ENCODE data around the gene CDH6.

The CDH6 gene

GRCh38 chr5:31158686-31159085 lies 34.8 kb upstream of the CDH6 start:
- no peak overlapping the region for H3K4me3 ChIP-seq (ENCODE audit: low read depth, low read length)
- no peak for TF ChIP-seq CTCF (conservative IDR thresholded peaks at IDR 0.05; ENCODE audit: low read depth, low read length)
- DNase-seq (ENCODE audit: low read depth): no peak

- H3K4me3 ChIP-seq (ENCODE audit: low read depth, low read length): peak overlapping the region; percentile 30
- DNase-seq (ENCODE audit: low read depth): peak; percentile 43
- no peak for TF ChIP-seq CTCF (conservative IDR thresholded peaks at IDR 0.05; ENCODE audit: low read depth, low read length)
These were observed 31.7 kb upstream of the CDH6 start for GRCh38 chr5:31161781-31162181.

GRCh38 chr5:31165729-31166128 lies 27.8 kb upstream of the CDH6 start:
- H3K4me3 ChIP-seq (ENCODE audit: low read depth, low read length): no peak overlapping the region
- no peak for DNase-seq (ENCODE audit: low read depth)
- TF ChIP-seq CTCF (conservative IDR thresholded peaks at IDR 0.05; ENCODE audit: low read depth, low read length): no peak

GRCh38 chr5:31169379-31169778 lies 24.1 kb upstream of the CDH6 start:
- no peak overlapping the region for H3K4me3 ChIP-seq (ENCODE audit: low read depth, low read length)
- TF ChIP-seq CTCF (conservative IDR thresholded peaks at IDR 0.05; ENCODE audit: low read depth, low read length): no peak
- DNase-seq (ENCODE audit: low read depth): no peak

- no peak for TF ChIP-seq CTCF (conservative IDR thresholded peaks at IDR 0.05; ENCODE audit: low read depth, low read length)
- DNase-seq (ENCODE audit: low read depth): no peak
- H3K4me3 ChIP-seq (ENCODE audit: low read depth, low read length): no peak overlapping the region
These were observed 20.6 kb upstream of the CDH6 start for GRCh38 chr5:31172881-31173280.

- no peak overlapping the region for H3K4me3 ChIP-seq (ENCODE audit: low read depth, low read length)
- TF ChIP-seq CTCF (conservative IDR thresholded peaks at IDR 0.05; ENCODE audit: low read depth, low read length): no peak
- no peak for DNase-seq (ENCODE audit: low read depth)
These were observed 19.9 kb upstream of the CDH6 start for GRCh38 chr5:31173614-31174013.

- TF ChIP-seq CTCF (conservative IDR thresholded peaks at IDR 0.05; ENCODE audit: low read depth, low read length): no peak
- no peak overlapping the region for H3K4me3 ChIP-seq (ENCODE audit: low read depth, low read length)
- DNase-seq (ENCODE audit: low read depth): no peak
These were observed 12.0 kb upstream of the CDH6 start for GRCh38 chr5:31181376-31181987.

All from choroid plexus epithelial cell (primary cell).